ENCODE measurements around the gene CHD6. TPM values are rescaled to one million over a fixed set of nuclear protein-coding genes. Genes with fewer than 3 reads are reported as not detected.

Gene CHD6
- total and polyA plus RNA-seq, 12 donors: 9.2 to 56.8 (median 41.7) TPM

GRCh38 chr20:41377275-41377674 lies 240.9 kb downstream of the CHD6 start:
- intact Hi-C loops (cut with DNase I): no loop called here
- no peak for DNase-seq
- no peaks in the 10 kb centered on the region for H3K27me3 ChIP-seq

GRCh38 chr20:41376349-41376748 lies 241.8 kb downstream of the CHD6 start:
- H3K27me3 ChIP-seq: no peaks in the 10 kb centered on the region
- DNase-seq: no peak
- intact Hi-C loops (cut with DNase I): no loop called here
- 91 to 95% (median 93%) methylated on average over 5 of the region's 5 CpGs for WGBS, 4 donors
- H3K4me3 ChIP-seq: no peak overlapping the region
- no peak for TF ChIP-seq POLR2A (IDR thresholded peaks at IDR 0.05)
- H3K9me3 ChIP-seq (replicated peaks in 1 of 3): no peaks in the 10 kb centered on the region
- no peak overlapping the region for H3K27ac ChIP-seq
- no peaks in the 10 kb centered on the region for H3K4me1 ChIP-seq (replicated peaks in 1 of 2)
- H3K36me3 ChIP-seq (replicated peaks in 1 of 2): no peaks in the 10 kb centered on the region

More at GRCh38 chr20:41377275-41377674, 240.9 kb downstream of the CHD6 start:
- Histone ChIP-seq H3K27ac (no peak overlapping the region), H3K4me3 (no peak overlapping the region), H3K36me3 (replicated peaks in 1 of 2) (no peaks in the 10 kb centered on the region), H3K4me1 (replicated peaks in 1 of 2) (peaks cover 0 to 4% of the 10 kb centered on the region in 2 donors), H3K9me3 (replicated peaks in 1 of 3) (no peaks in the 10 kb centered on the region)
- 67 to 74% (median 69%) methylated on average over 6 of the region's 6 CpGs for WGBS, 4 donors
- TF ChIP-seq POLR2A (IDR thresholded peaks at IDR 0.05) (no peak), CTCF (IDR thresholded peaks at IDR 0.05) (no peak)

GRCh38 chr20:41375846-41376245 lies 242.3 kb downstream of the CHD6 start:
- Histone ChIP-seq H3K36me3 (replicated peaks in 1 of 2) (no peaks in the 10 kb centered on the region), H3K4me1 (replicated peaks in 1 of 2) (no peaks in the 10 kb centered on the region), H3K27me3 (no peaks in the 10 kb centered on the region), H3K9me3 (replicated peaks in 1 of 3) (no peaks in the 10 kb centered on the region), H3K27ac (no peak overlapping the region), H3K4me3 (no peak overlapping the region)
- 83 to 93% (median 86%) methylated on average over 8 to 9 of the region's 9 CpGs for WGBS, 4 donors
- intact Hi-C loops (cut with DNase I): no loop called here
- TF ChIP-seq POLR2A (IDR thresholded peaks at IDR 0.05) (no peak), CTCF (IDR thresholded peaks at IDR 0.05) (no peak)
- no peak for DNase-seq

- no peak overlapping the region for H3K4me3 ChIP-seq
- WGBS, 4 donors: 68 to 85% (median 75%) methylated on average over 6 to 9 of the region's 9 CpGs
- H3K9me3 ChIP-seq (replicated peaks in 1 of 3): no peaks in the 10 kb centered on the region
- no peak for TF ChIP-seq POLR2A (IDR thresholded peaks at IDR 0.05)
- TF ChIP-seq CTCF (IDR thresholded peaks at IDR 0.05): no peak
- intact Hi-C loops (cut with DNase I): no loop called here
- H3K36me3 ChIP-seq (replicated peaks in 1 of 2): no peaks in the 10 kb centered on the region
- H3K4me1 ChIP-seq (replicated peaks in 1 of 2): no peaks in the 10 kb centered on the region
- H3K27ac ChIP-seq: no peak overlapping the region
- DNase-seq: no peak
- H3K27me3 ChIP-seq: no peaks in the 10 kb centered on the region
Measured at GRCh38 chr20:41373931-41374920, 244.0 kb downstream of the CHD6 start.

Data from adrenal gland (tissue), 12 donors.